T-helper 2 cell treated with Interferon-gamma antibody and Interleukin-4, amounts not matched to agents 100 ng/mL and 5 ng/mL, for 36 hours (primary cell): ENCODE measurements around the gene USP9Y. TPM values are rescaled to one million over a fixed set of nuclear protein-coding genes. Genes with fewer than 3 reads are reported as not detected.

Experiments used
- intact Hi-C: fragments of 100-400 bp; cut with micrococcal nuclease; formaldehyde crosslinking; loops from one replicate; pipeline ENCODE4 v1.15.1; 2023
- total RNA-seq: library from RNA; stranded (reverse); gene quantifications from 2 replicates; pipeline ENCODE4 v1.2.3, GENCODE V29; 2022

The USP9Y gene
- total RNA-seq: 16.5 and 19.4 TPM in 2 replicates

GRCh38 chrY:12701181-12701695 is at the start of gene USP9Y:
TSS of gene USP9Y (plus strand) at chrY:12701231. CDS start at chrY:12709448, 8,217 bp downstream.
- intact Hi-C loops: no loop called here

GRCh38 chrY:12651621-12652036 is 49.4 kb upstream of the USP9Y start:
- intact Hi-C loops: no loop called here

DNA sequence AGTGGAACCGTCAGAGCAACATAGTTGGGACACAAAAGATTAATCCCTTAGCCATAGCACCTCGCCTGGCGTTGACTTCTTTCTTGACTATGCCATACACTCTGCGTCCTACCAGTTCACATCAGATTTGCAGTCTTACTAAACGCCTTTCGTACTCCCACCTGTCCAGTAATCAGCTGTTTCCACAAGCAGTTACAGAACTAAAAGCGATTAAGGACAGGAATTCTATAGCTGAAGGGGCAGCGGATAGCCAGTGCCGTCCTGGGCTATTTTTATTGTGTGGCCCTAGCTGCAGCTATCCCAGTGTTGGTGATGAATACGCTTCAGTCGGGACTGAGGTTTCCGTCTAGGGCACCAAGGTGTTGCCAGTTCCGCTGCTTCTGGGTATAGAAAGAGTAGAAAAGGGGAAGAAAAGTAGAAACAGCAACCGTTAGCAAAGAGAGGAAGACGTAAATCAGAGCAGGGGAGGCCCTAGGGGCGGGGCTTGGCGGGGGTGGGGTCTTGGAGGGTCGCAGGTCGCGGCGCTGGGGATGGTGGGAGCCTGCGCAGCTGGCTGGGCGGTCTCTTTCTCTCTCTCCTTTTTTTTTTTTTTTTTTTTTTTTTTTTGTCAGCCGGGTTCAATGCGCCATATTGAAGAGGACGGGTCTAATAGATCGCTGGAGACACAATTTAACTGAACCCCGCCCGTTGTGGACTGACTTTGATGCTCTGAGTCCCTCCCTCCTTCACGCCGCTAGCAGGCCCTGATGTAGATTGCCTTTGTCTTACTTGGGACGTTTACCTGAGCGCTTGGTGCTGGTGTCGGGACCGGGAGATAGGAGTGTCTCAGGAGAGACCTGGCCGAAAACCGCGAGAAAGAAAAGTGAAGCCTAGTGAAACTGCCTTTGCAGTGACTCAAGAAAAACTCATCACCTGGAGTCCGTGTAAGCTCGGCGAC is 39.0 kb upstream of the USP9Y start:
- intact Hi-C loops: loop anchor here (2.0 to 10.0 kb wide), 5 partner anchors 70 to 1043 kb away; partner anchors contain the start of gene TMSB4Y

GRCh38 chrY:12662745-12663591 is 38.1 kb upstream of the USP9Y start:
- intact Hi-C loops: loop anchor here (1.0 to 10.0 kb wide), 6 partner anchors 71 to 1042 kb away; partner anchors contain the start of genes DDX3Y and TMSB4Y

DNA sequence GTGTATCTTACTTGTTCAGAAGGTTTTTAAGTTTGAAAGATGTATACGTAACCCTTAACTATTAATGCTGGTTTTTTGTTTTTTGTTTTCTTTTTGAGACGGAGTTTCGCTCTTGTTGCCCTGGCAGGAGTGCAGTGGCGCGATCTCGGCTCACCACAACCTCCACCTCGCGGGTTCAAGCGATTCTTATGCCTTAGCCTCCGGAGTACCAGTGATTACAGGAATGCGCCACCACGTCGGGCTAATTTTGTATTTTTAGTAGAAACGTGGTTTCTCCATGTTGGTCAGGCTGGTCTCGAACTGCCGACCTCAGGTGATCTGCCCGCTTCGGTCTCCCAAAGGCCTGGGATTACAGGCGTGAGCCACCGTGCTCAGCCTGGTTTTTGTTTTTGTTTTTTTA is 37.2 kb upstream of the USP9Y start:
- intact Hi-C loops: loop anchor here (1.0 to 10.0 kb wide), 6 partner anchors 72 to 1041 kb away; partner anchors contain the start of genes DDX3Y and TMSB4Y

DNA sequence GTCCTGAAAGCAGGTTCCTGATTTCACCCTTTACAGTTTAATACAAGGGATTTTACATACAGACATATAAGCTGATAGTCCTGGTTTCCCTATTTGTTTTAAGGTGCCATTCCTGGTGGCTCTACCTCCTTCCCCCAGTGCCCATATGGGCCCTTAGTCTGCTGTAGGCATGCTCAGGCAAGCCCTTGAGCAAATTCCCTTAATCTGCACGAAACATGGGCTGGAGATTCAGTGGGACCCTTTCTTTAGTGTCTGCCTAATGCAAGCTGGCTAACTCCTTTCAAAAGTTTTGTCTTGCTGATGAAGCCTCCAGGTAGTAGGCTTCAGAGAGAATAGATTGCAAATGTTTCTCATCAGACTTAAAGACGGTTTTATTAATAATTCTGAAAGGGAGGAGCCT is 22.9 kb upstream of the USP9Y start:
- intact Hi-C loops: no loop called here

DNA sequence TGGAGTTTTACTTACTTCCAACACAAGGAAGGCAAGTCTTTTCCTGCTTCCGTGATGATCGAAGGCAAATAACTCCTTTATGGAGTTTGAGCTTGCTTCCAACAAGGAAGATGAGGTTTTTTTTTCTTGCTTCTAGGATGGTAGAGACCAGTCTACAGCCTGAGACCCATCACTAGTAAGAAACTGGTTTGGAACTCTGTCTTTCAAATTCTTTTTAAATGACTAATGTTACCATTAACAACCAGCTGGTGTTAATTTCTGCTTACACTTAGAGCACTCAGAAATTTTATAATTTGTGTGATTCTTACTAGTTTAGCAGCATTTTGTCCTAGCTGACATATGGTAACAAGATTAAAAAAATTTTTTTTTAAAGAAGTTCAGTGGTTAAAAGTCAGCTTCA is 19.5 kb upstream of the USP9Y start:
- intact Hi-C loops: no loop called here

- intact Hi-C loops: no loop called here
Observed at GRCh38 chrY:12688337-12688736, 12.7 kb upstream of the USP9Y start.

GRCh38 chrY:12700087-12700486 is 944 bp upstream of the USP9Y start:
- intact Hi-C loops: no loop called here

DNA sequence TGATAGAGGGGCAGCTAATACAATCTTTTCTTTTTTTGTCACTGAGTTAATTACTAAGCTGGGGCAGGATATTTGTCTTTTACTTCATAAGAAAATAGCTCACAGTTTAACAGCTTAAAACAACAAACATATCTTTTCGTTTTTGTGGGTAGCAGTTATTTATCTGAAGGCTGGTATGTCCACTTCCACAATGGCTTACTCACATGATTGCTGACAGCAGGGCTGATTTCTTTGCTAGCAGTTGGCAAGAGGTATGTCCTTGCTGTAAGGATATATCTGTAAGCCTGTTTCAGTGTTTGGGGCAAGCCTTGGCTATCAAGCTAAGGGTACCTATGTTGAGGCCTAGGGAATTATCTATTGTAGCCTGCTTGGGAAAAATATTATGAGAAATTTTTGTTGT is 1.1 kb downstream of the USP9Y start:
- intact Hi-C loops: no loop called here

DNA sequence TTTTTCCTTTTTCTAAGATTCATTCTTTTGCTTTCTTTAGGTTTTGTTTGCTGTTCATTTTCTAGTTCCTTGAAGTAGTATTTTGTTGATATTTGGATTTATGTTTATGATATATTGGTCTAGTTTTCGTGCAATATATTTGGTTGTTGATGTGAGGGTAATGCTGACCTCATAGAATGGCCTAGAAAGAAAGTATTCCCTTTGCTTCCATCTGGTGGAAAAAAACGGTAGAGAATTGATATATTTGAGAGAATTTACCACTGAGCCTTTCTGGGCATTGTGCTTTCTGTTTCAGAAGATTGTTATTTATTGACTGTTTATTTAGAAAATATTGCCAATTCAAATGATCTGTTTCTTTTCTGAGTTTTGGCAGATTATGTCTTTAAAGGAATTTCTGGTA is 9.4 kb downstream of the USP9Y start:
- intact Hi-C loops: no loop called here

DNA sequence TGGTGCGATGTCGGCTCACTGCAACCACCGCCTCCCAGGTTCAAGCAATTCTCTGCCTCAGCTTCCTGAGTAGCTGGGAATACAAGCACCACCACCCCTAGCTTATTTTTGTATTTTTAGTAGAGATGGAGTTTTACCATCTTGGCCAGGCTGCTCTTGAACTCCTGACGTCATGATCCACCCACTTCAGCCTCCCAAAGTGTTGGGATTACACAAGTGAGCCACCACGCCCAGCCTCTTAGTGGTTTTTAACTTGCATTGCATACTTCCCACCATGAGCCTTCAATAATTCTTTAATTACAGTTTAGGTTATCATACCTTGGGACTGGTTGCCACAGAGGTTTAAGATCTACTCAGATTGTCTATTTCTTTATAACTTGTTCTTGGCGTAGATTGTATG is 14.3 kb downstream of the USP9Y start:
- intact Hi-C loops: no loop called here

DNA sequence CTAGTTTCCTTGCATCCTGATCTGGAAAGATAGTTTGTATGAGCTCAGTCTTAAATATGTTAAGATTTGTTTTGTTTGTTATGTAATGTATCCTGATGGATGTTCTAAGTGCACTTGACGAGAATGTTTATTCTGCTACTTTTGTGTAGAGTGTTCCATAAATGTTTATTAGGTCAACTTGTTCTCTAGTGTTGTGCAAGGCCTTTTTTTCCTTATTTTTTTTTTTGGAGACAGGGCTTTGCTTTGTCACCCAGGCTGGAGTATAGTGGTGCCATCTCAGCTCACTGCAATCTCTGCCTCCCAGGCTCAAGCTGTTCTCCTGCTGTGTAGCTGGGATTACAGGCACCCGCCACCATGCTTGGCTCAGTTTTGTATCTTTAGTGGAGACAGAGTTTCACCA is 28.7 kb downstream of the USP9Y start:
- intact Hi-C loops: no loop called here

- intact Hi-C loops: no loop called here
Observed at GRCh38 chrY:12733625-12734024, 32.6 kb downstream of the USP9Y start.

GRCh38 chrY:12734051-12734450 is 33.0 kb downstream of the USP9Y start:
- intact Hi-C loops: no loop called here

DNA sequence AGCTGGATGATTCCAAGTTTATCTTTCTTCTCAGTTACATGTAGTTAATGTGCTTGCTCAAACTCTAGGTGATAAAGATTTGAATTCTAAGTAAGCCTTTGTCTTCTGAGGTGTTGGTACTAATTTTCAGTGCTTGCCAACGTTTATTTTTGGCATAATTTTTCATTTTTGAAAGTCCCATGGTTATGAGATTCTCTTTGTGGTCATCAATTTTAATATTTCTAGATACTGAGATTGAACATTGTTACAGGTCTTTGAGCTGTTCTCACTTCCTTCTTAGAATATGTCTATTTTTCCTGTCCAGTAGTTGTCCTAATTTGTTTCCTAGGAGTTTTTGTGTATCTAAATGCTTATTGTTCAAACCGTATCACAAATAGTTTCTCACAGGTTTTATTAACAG is 40.4 kb downstream of the USP9Y start:
- intact Hi-C loops: no loop called here

GRCh38 chrY:12742725-12743124 is 41.7 kb downstream of the USP9Y start:
- intact Hi-C loops: no loop called here

- intact Hi-C loops: no loop called here
Observed at GRCh38 chrY:12744091-12744490, 43.1 kb downstream of the USP9Y start.

DNA sequence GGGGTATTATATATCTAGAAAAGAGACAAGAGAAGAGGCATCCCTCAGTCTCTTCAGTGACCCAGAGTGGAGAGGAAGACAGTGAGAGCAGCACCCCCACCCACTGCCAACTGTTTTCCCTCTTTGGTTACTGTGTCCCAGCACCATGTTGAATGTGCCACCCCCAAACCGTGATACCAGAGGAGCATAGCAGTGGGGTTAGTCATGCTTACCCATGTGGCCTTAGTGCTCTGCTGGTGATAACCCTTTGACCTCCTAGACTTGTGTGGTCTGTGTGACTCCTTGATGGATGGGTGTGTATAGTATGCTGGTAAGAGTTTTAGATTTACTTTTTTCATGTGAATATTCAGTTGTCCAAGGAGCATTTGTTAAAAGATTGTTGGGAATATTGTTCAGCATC is 48.3 kb downstream of the USP9Y start:
- intact Hi-C loops: no loop called here

DNA sequence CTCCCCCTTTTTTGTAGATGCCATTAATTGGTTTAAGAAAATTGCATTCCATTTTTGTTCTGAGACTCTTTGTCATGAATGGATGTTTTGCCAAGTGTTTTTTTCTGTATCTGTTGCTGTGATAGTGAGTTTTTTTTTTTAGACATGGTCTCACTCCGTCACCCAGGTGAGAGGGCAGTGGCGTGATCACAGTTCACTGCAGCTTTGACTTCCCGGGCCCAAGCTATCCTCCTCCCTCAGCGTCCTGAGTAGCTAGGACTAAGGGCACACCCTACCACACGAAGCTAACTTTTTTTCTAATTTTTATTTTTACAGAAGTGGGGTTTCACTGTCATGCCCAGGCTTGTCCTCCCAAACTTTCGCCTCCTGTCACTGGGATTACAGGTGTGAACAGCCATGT is 51.8 kb downstream of the USP9Y start:
- intact Hi-C loops: no loop called here

- intact Hi-C loops: no loop called here
Observed at GRCh38 chrY:12756021-12756420, 55.0 kb downstream of the USP9Y start.

- intact Hi-C loops: no loop called here
Observed at GRCh38 chrY:12765976-12766375, 64.9 kb downstream of the USP9Y start.
